HCT116 (cell line): ENCODE results near the gene MRLN. TPM values are rescaled to one million over a fixed set of nuclear protein-coding genes. Genes with fewer than 3 reads are reported as not detected.

ENCODE experiments used
- ATAC-seq: fragments of 200-7000 bp; cut with Tn5 transposase; 2 replicates; pipeline ENCODE4 v1.9.1; 2020; ENCODE audit warnings: mild to moderate bottlenecking, moderate library complexity
- BruUV-seq: library from RNA; stranded (reverse); fragments of 400-500 nt; replicated peaks from 2 replicates; lab custom pipeline; 2021; lab: Mats Ljungman, UMichigan
- CTCF ChIA-PET: fragments of 300-600 bp; sonication (Branson Sonifier 250); formaldehyde crosslinking; loops from one replicate; lab custom pipeline; 2021; ENCODE audit warnings: antibody characterized with exemption; lab: Charles Lee
- POLR2A ChIA-PET: fragments of 300-600, 350-600 bp; sonication (Branson Sonifier 250); formaldehyde crosslinking; loops from one replicate; lab custom pipeline; 2021; ENCODE audit warnings: antibody characterized with exemption; lab: Charles Lee
- RAD21 ChIA-PET, 2 experiments: fragments of 300-600 bp; sonication (Branson Sonifier 250); formaldehyde crosslinking; loops; one replicate each; lab custom pipeline; 2023; ENCODE audit warnings: low total read pairs in 2 of 2; ENCODE audit not compliant: uncharacterized antibody in 2 of 2, unreplicated experiment in 2 of 2, low non-redundant PET in 1 of 2; lab: Charles Lee
- DNase-seq: peaks from one replicate; pipeline ENCODE4 v3.0.0-alpha.2; 2010; ENCODE audit warnings: low read depth, low spot score
- H2AFZ ChIP-seq: fragments of 200-600 bp; shearing (Covaris generic), sonication (generic); 2 replicates; pipeline ENCODE4 v1.6.1; 2017; ENCODE audit warnings: low read depth, mixed run types, mixed read lengths, antibody characterized with exemption, low read length; ENCODE audit not compliant: poor library complexity, severe bottlenecking
- H3K27ac ChIP-seq: 2 replicates; pipeline ENCODE4 v1.5.1; 2012; ENCODE audit warnings: low read depth, low read length
- H3K27me3 ChIP-seq: fragments of 200-600 bp; sonication (generic); 2 replicates; pipeline ENCODE4 v1.6.1; 2016; ENCODE audit warnings: mixed run types, low read length, mixed read lengths; ENCODE audit not compliant: insufficient read depth
- H3K36me3 ChIP-seq, 2 experiments: fragments of 200-500 bp in 1 of 2; fragments of 200-600 bp in 1 of 2; sonication (Bioruptor generic) in 1 of 2; sonication (generic) in 1 of 2; 2 replicates each; pipeline versions ENCODE4 v1.5.1 to v1.6.1; 2014 to 2016; ENCODE audit warnings: low read length in 2 of 2, inconsistent platforms in 1 of 2, mixed read lengths in 1 of 2, mixed run types in 1 of 2; ENCODE audit not compliant: insufficient read depth in 2 of 2, control insufficient read depth in 1 of 2
- H3K4me1 ChIP-seq, 2 experiments: fragments of 200-600 bp in 1 of 2; sonication (generic) in 1 of 2; 2 replicates each; pipeline versions ENCODE4 v1.5.1 to v1.6.1; 2012 to 2017; ENCODE audit warnings: low read length in 2 of 2, inconsistent platforms in 1 of 2, mild to moderate bottlenecking in 1 of 2, mixed read lengths in 1 of 2, mixed run types in 1 of 2, moderate library complexity in 1 of 2; ENCODE audit not compliant: insufficient read depth in 2 of 2, control insufficient read depth in 1 of 2
- H3K4me2 ChIP-seq: fragments of 200-600 bp; sonication (generic); 2 replicates; pipeline ENCODE4 v1.6.1; 2017; ENCODE audit warnings: mixed run types, low read length, mixed read lengths
- H3K4me3 ChIP-seq, 2 experiments: fragments of 200-600 bp in 1 of 2; sonication (generic) in 1 of 2; replicated peaks in 1 of 2; 2 replicates each; pipeline ENCODE4 v1.5.1; 2011 to 2016; ENCODE audit warnings: low read length in 2 of 2, control low read depth in 1 of 2, low read depth in 1 of 2, mild to moderate bottlenecking in 1 of 2, mixed read lengths in 1 of 2, mixed run types in 1 of 2
- H3K79me2 ChIP-seq: fragments of 200-600 bp; sonication (generic); 2 replicates; pipeline ENCODE4 v1.6.1; 2017; ENCODE audit warnings: mild to moderate bottlenecking, mixed run types, low read length, moderate library complexity, mixed read lengths; ENCODE audit not compliant: insufficient read depth
- H3K9ac ChIP-seq: fragments of 200-600 bp; sonication (generic); 2 replicates; pipeline ENCODE4 v1.6.1; 2016; ENCODE audit warnings: low read length, mixed read lengths
- H3K9me2 ChIP-seq: fragments of 200-600 bp; sonication (generic), shearing (Covaris generic); 2 replicates; pipeline ENCODE4 v1.6.1; 2017; ENCODE audit warnings: mixed run types, mild to moderate bottlenecking, moderate library complexity; ENCODE audit not compliant: insufficient read depth
- H3K9me3 ChIP-seq, 2 experiments: fragments of 200-500 bp in 1 of 2; fragments of 200-600 bp in 1 of 2; sonication (Bioruptor generic) in 1 of 2; sonication (generic) in 1 of 2; 2 replicates each; pipeline ENCODE4 v1.6.1; 2014 to 2017; ENCODE audit warnings: low read length in 2 of 2, mixed read lengths in 2 of 2, inconsistent platforms in 1 of 2, low read depth in 1 of 2, mild to moderate bottlenecking in 1 of 2, mixed run types in 1 of 2, moderate library complexity in 1 of 2; ENCODE audit not compliant: control insufficient read depth in 1 of 2, insufficient read depth in 1 of 2
- H4K20me1 ChIP-seq: fragments of 200-600 bp; sonication (generic), shearing (Covaris generic); 2 replicates; pipeline ENCODE4 v1.6.1; 2017; ENCODE audit warnings: mixed run types, mild to moderate bottlenecking, moderate library complexity; ENCODE audit not compliant: insufficient read depth
- CBX3 ChIP-seq: IDR thresholded peaks from 2 replicates; pipeline ENCODE4 v1.6.1; 2012; ENCODE audit warnings: low read depth
- EGR1 ChIP-seq: IDR thresholded peaks from 2 replicates; pipeline ENCODE4 v1.6.1; 2012; ENCODE audit warnings: low read depth
- ELF1 ChIP-seq: IDR thresholded peaks from 2 replicates; pipeline ENCODE4 v1.6.1; 2012; ENCODE audit warnings: low read depth, borderline replicate concordance
- EZH2phosphoT487 ChIP-seq: fragments of 200-600 bp; IDR thresholded peaks from 2 replicates; pipeline ENCODE4 v1.6.1; 2018; ENCODE audit warnings: antibody characterized with exemption, borderline replicate concordance
- POLR2AphosphoS5 ChIP-seq: IDR thresholded peaks from 2 replicates; pipeline ENCODE4 v1.6.1; 2011; ENCODE audit warnings: mild to moderate bottlenecking, low read depth, low read length, moderate library complexity
- RAD21 ChIP-seq: IDR thresholded peaks from 2 replicates; pipeline ENCODE4 v1.6.1; 2012; ENCODE audit warnings: low read depth, mild to moderate bottlenecking
- SIN3A ChIP-seq: IDR thresholded peaks from 2 replicates; pipeline ENCODE4 v1.6.1; 2012; ENCODE audit warnings: low read depth
- SP1 ChIP-seq: IDR thresholded peaks from 2 replicates; pipeline ENCODE4 v1.6.1; 2012; ENCODE audit warnings: low read depth
- SRF ChIP-seq: IDR thresholded peaks from 2 replicates; pipeline ENCODE4 v1.6.1; 2012; ENCODE audit warnings: low read depth
- ZNF274 ChIP-seq: fragments of 200-500 bp; sonication (Bioruptor generic); IDR thresholded peaks from 2 replicates; pipeline ENCODE4 v1.6.1; 2014; ENCODE audit warnings: mild to moderate bottlenecking, low read depth, low read length, inconsistent platforms
- intact Hi-C: fragments of 100-400 bp; cut with micrococcal nuclease; formaldehyde crosslinking; loops from 2 replicates; pipeline ENCODE4 v1.10.0; 2022
- total RNA-seq: library from RNA; stranded (reverse); gene quantifications from one replicate; pipeline ENCODE4 v1.2.1, GENCODE V29; 2021; ENCODE audit not compliant: unreplicated experiment
- TF ChIP-seq, protein P1 (sequence below): IDR thresholded peaks from 2 replicates; pipeline ENCODE4 v1.6.1; 2012
- TF ChIP-seq, protein P2 (sequence below): IDR thresholded peaks from 2 replicates; pipeline ENCODE4 v1.6.1; 2012
- TF ChIP-seq, protein P3 (sequence below): IDR thresholded peaks from 2 replicates; pipeline ENCODE4 v1.6.1; 2011; ENCODE audit warnings: mild to moderate bottlenecking, low read length, moderate library complexity; ENCODE audit not compliant: insufficient replicate concordance; ENCODE audit errors: extremely low read depth
- TF ChIP-seq, protein P4 (sequence below): IDR thresholded peaks from 2 replicates; pipeline ENCODE4 v1.6.1; 2012; ENCODE audit warnings: low read depth

The MRLN gene
- total RNA-seq, 1 experiment from 2014 or later = not detected

DNA sequence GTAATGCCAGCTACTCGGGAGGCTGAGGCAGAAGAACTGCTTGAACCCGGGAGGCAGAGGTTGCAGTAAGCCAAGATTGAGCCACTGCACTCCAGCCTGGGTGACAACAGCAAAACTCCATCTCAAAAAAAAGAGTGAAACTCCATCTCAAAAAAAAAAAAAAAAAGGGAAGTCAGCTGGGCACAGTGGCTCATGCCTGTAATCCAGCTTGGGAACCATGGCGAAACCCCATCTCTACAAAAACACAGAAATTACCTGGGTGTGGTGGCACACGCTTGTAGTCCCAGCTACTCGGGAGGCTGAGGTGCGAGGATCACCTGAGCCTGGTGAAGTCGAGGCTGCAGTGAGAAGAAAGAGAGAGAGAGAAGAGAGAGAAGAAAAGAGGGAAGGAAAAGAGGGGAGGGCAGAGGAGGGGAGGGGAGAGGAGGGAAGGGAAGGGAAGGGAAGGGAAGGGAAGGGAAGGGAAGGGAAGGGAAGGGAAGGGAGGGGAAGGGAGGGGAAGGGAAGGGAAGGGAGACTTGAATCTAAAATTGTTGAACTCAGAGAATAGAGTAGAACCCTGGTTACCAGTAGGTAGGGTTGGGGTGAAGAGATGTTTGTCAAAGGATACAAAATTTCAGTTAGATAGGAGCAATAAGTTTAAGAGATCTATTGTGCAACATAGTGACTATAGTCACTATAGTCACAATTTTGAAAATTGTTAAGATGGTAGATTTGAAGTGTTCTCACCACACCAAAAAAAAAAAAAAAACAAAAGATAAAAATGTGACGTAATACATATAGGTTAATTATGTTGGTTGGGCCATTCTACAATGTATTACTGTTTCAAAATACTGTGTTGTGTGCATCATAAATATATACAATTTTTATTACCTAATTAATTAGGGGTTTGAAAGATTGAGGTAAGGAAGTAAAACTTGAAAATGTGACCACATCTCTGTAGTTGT is 46.1 kb downstream of the MRLN start (continued):
- TF ChIP-seq SP1 (no peak), SIN3A (no peak), POLR2AphosphoS5 (no peak), EZH2phosphoT487 (no peak), EGR1 (no peak), SRF (no peak), RAD21 (no peak)
- TF ChIP-seq, protein P1, sequence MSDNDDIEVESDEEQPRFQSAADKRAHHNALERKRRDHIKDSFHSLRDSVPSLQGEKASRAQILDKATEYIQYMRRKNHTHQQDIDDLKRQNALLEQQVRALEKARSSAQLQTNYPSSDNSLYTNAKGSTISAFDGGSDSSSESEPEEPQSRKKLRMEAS = no peak
- TF ChIP-seq, protein P2, sequence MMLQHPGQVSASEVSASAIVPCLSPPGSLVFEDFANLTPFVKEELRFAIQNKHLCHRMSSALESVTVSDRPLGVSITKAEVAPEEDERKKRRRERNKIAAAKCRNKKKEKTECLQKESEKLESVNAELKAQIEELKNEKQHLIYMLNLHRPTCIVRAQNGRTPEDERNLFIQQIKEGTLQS = no peak
- TF ChIP-seq, protein P3, sequence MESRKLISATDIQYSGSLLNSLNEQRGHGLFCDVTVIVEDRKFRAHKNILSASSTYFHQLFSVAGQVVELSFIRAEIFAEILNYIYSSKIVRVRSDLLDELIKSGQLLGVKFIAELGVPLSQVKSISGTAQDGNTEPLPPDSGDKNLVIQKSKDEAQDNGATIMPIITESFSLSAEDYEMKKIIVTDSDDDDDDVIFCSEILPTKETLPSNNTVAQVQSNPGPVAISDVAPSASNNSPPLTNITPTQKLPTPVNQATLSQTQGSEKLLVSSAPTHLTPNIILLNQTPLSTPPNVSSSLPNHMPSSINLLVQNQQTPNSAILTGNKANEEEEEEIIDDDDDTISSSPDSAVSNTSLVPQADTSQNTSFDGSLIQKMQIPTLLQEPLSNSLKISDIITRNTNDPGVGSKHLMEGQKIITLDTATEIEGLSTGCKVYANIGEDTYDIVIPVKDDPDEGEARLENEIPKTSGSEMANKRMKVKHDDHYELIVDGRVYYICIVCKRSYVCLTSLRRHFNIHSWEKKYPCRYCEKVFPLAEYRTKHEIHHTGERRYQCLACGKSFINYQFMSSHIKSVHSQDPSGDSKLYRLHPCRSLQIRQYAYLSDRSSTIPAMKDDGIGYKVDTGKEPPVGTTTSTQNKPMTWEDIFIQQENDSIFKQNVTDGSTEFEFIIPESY = no peak
- TF ChIP-seq, all 23 proteins: peak for 0

DNA sequence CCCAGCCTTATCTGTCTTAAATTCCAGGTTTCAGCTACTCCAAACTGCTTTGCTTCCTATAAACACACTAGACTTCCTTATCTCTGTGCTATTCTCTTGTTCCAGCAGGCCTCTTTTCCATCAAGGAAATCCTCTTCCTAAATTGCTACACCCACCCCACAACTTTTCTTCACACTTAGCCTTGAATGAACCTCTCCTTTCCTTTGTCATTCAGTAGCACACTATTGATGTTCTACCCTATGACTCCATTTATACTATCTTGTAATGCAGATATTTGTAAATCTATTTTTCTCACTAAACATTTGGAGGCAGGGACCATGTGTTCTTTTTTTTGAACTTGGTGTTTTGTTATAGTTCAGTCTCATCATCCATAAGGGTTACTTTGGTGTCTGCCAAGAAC is 47.3 kb downstream of the MRLN start:
- Histone ChIP-seq H3K9me3 (no peaks in the 10 kb centered on the region), H3K79me2 (no peaks in the 10 kb centered on the region), H3K9ac (no peak overlapping the region), H2AFZ (no peak overlapping the region), H3K4me2 (no peak overlapping the region), H3K9me2 (no peaks in the 10 kb centered on the region), H3K27ac (no peak overlapping the region), H3K4me3 (no peak overlapping the region), H3K27me3 (no peaks in the 10 kb centered on the region), H3K36me3 (no peaks in the 10 kb centered on the region), H3K4me1 (peaks cover 2 to 13% of the 10 kb centered on the region in 2 experiments; a peak in 3 of 4 replicates), H4K20me1 (no peaks in the 10 kb centered on the region)
- no peak for ATAC-seq
- POLR2A ChIA-PET = no interaction called here
- RAD21 ChIA-PET = no interaction called here
- no peak for DNase-seq
- intact Hi-C loops = loop anchor here (1.0 kb wide), 1 partner anchor 26 kb away; no protein-coding TSS in a partner anchor
- CTCF ChIA-PET = no interaction called here
- no TSS peak for BruUV-seq
- TF ChIP-seq ELF1 (no peak), CBX3 (no peak), RAD21 (no peak), ZNF274 (no peak)
- TF ChIP-seq, protein P4, sequence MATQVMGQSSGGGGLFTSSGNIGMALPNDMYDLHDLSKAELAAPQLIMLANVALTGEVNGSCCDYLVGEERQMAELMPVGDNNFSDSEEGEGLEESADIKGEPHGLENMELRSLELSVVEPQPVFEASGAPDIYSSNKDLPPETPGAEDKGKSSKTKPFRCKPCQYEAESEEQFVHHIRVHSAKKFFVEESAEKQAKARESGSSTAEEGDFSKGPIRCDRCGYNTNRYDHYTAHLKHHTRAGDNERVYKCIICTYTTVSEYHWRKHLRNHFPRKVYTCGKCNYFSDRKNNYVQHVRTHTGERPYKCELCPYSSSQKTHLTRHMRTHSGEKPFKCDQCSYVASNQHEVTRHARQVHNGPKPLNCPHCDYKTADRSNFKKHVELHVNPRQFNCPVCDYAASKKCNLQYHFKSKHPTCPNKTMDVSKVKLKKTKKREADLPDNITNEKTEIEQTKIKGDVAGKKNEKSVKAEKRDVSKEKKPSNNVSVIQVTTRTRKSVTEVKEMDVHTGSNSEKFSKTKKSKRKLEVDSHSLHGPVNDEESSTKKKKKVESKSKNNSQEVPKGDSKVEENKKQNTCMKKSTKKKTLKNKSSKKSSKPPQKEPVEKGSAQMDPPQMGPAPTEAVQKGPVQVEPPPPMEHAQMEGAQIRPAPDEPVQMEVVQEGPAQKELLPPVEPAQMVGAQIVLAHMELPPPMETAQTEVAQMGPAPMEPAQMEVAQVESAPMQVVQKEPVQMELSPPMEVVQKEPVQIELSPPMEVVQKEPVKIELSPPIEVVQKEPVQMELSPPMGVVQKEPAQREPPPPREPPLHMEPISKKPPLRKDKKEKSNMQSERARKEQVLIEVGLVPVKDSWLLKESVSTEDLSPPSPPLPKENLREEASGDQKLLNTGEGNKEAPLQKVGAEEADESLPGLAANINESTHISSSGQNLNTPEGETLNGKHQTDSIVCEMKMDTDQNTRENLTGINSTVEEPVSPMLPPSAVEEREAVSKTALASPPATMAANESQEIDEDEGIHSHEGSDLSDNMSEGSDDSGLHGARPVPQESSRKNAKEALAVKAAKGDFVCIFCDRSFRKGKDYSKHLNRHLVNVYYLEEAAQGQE = no peak
- TF ChIP-seq, protein P2 = no peak
- TF ChIP-seq, protein P1 = no peak
- TF ChIP-seq, protein P3 = no peak
